ENCODE data around the gene ACP1. TPM values are rescaled to one million over a fixed set of nuclear protein-coding genes. Genes with fewer than 3 reads are reported as not detected.

Gene ACP1
- polyA plus RNA-seq, 2 of the 4 experiments (the other 2 are of a cell fraction): 204 to 338 TPM

DNA sequence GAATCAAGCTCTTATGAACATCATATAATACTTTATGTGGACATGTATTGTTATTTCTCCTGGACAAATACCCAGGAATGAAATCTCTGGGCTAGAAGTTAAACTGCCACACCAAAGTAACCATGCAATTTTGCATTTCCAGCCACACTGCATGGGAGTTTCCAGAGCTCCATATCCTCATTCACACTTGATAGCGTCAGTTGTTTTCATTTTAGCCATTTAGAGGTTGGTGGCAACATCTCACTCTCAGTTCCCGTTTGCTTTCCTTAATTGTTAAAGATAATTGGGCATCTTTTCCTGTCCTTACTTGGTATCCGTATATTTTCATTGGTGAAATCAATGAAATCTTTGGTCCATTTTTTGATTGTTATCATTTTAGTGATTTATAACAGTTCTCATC, 48.7 kb upstream of the ACP1 start:
- Histone ChIP-seq H3K9me3 (peaks cover 8% of the 10 kb centered on the region), H3K4me1 (no peaks in the 10 kb centered on the region), H3K4me2 (no peak overlapping the region), H3K27ac (no peak overlapping the region), H3K4me3 (no peak overlapping the region)
- FAIRE-seq (no peak), ATAC-seq (no peak), DNase-seq (ENCODE audit: low read depth in 1 of 2, low spot score in 1 of 2) (no peak)
- ChIA-PET POLR2A (no interaction called here), CTCF (no interaction called here)
- WGBS (ENCODE audit: missing lambda C conversion rate): 22% methylated on average over 3 of the region's 3 CpGs
- TF ChIP-seq SMC3 (IDR thresholded peaks at IDR 0.05) (no peak), KDM1A (IDR thresholded peaks at IDR 0.05; ENCODE audit: low read depth) (no peak), TP53 (CRISPR knock-in tag; IDR thresholded peaks at IDR 0.05) (no peak), FOXS1 (CRISPR knock-in tag; IDR thresholded peaks at IDR 0.05) (no peak), SREBF2 (IDR thresholded peaks at IDR 0.05) (no peak), RFX5 (IDR thresholded peaks at IDR 0.05) (no peak), HOXB13 (CRISPR knock-in tag; IDR thresholded peaks at IDR 0.05; ENCODE audit: low read depth) (no peak)

GRCh38 chr2:223451-223850, 41.3 kb upstream of the ACP1 start:
- WGBS (ENCODE audit: missing lambda C conversion rate): 40% methylated on average over 4 of the region's 4 CpGs
- H3K4me3 ChIP-seq: no peak overlapping the region
- no peaks in the 10 kb centered on the region for H3K4me1 ChIP-seq
- ChIA-PET CTCF (no interaction called here), POLR2A (no interaction called here)
- ATAC-seq (no peak), DNase-seq (ENCODE audit: low read depth in 1 of 2, low spot score in 1 of 2) (no peak), FAIRE-seq (no peak)
- no peaks in the 10 kb centered on the region for H3K9me3 ChIP-seq
- no peak overlapping the region for H3K27ac ChIP-seq
- H3K4me2 ChIP-seq: no peak overlapping the region
- TF ChIP-seq, protein P1, sequence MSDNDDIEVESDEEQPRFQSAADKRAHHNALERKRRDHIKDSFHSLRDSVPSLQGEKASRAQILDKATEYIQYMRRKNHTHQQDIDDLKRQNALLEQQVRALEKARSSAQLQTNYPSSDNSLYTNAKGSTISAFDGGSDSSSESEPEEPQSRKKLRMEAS (IDR thresholded peaks at IDR 0.05): no peak
- TF ChIP-seq NPAS2 (CRISPR knock-in tag; IDR thresholded peaks at IDR 0.05; ENCODE audit: borderline replicate concordance) (no peak), RFX5 (IDR thresholded peaks at IDR 0.05) (no peak), PHF8 (IDR thresholded peaks at IDR 0.05; ENCODE audit: borderline replicate concordance, low read depth) (no peak), HOXB13 (CRISPR knock-in tag; IDR thresholded peaks at IDR 0.05; ENCODE audit: low read depth) (no peak), TP53 (CRISPR knock-in tag; IDR thresholded peaks at IDR 0.05) (no peak), KDM1A (IDR thresholded peaks at IDR 0.05; ENCODE audit: low read depth) (no peak), FOSL2 (IDR thresholded peaks at IDR 0.05) (no peak), FOSL2 (CRISPR knock-in tag; IDR thresholded peaks at IDR 0.05) (no peak), NFE2L2 (conservative IDR thresholded peaks at IDR 0.05; ENCODE audit: low read length) (no peak), EP300 (IDR thresholded peaks at IDR 0.05) (no peak), JUN (IDR thresholded peaks at IDR 0.05) (no peak)
- TF ChIP-seq, protein P2, sequence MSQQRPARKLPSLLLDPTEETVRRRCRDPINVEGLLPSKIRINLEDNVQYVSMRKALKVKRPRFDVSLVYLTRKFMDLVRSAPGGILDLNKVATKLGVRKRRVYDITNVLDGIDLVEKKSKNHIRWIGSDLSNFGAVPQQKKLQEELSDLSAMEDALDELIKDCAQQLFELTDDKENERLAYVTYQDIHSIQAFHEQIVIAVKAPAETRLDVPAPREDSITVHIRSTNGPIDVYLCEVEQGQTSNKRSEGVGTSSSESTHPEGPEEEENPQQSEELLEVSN (IDR thresholded peaks at IDR 0.05; ENCODE audit: borderline replicate concordance, low read depth): no peak
- TF ChIP-seq, protein P3, sequence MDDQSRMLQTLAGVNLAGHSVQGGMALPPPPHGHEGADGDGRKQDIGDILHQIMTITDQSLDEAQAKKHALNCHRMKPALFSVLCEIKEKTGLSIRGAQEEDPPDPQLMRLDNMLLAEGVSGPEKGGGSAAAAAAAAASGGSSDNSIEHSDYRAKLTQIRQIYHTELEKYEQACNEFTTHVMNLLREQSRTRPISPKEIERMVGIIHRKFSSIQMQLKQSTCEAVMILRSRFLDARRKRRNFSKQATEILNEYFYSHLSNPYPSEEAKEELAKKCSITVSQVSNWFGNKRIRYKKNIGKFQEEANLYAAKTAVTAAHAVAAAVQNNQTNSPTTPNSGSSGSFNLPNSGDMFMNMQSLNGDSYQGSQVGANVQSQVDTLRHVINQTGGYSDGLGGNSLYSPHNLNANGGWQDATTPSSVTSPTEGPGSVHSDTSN (IDR thresholded peaks at IDR 0.05): no peak

- H3K27ac ChIP-seq: no peak overlapping the region
- no peak for DNase-seq (ENCODE audit: low read depth in 1 of 2, low spot score in 1 of 2)
- H3K4me2 ChIP-seq: no peak overlapping the region
- 77% methylated on average over 6 of the region's 6 CpGs for WGBS (ENCODE audit: missing lambda C conversion rate)
- FAIRE-seq: no peak
- H3K4me3 ChIP-seq: no peak overlapping the region
- no peaks in the 10 kb centered on the region for H3K9me3 ChIP-seq
- TF ChIP-seq ZC3H11A (IDR thresholded peaks at IDR 0.05) (no peak), RCOR1 (IDR thresholded peaks at IDR 0.05; ENCODE audit: low read depth, low read length) (no peak), EHMT2 (IDR thresholded peaks at IDR 0.05; ENCODE audit: low read depth) (no peak), HDAC2 (IDR thresholded peaks at IDR 0.05) (no peak), CBX8 (IDR thresholded peaks at IDR 0.05) (no peak), ZSCAN20 (CRISPR knock-in tag; IDR thresholded peaks at IDR 0.05) (no peak), RFX5 (IDR thresholded peaks at IDR 0.05) (no peak), SREBF2 (IDR thresholded peaks at IDR 0.05) (no peak), MYC (IDR thresholded peaks at IDR 0.05; ENCODE audit: borderline replicate concordance, low read length) (no peak), HOXB5 (CRISPR knock-in tag; IDR thresholded peaks at IDR 0.05) (no peak), CHD2 (IDR thresholded peaks at IDR 0.05; ENCODE audit: low read length, partially characterized antibody) (no peak), GATA3 (IDR thresholded peaks at IDR 0.05; ENCODE audit: borderline replicate concordance) (no peak)
- TF ChIP-seq, protein P4, sequence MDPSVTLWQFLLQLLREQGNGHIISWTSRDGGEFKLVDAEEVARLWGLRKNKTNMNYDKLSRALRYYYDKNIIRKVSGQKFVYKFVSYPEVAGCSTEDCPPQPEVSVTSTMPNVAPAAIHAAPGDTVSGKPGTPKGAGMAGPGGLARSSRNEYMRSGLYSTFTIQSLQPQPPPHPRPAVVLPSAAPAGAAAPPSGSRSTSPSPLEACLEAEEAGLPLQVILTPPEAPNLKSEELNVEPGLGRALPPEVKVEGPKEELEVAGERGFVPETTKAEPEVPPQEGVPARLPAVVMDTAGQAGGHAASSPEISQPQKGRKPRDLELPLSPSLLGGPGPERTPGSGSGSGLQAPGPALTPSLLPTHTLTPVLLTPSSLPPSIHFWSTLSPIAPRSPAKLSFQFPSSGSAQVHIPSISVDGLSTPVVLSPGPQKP (IDR thresholded peaks at IDR 0.05; ENCODE audit: low read depth, low read length): no peak
- CTCF ChIA-PET: interaction anchor here (1.0 kb wide), 1 partner anchor 13 kb away, joined by 3 read pairs; no protein-coding TSS in a partner anchor
- POLR2A ChIA-PET: no interaction called here
- H3K4me1 ChIP-seq: no peaks in the 10 kb centered on the region
- no peak for ATAC-seq
Observed at GRCh38 chr2:223971-224760, 40.6 kb upstream of the ACP1 start.
